ENCODE measurements around the gene JMJD7.
A peak's percentile ranks its signal among the peaks of the same experiment; 100 is the strongest.

Gene JMJD7

GRCh38 chr15:41827880-41828806, at the start of gene JMJD7:
TSS of gene JMJD7 (plus strand) at chr15:41828092. CDS start at chr15:41828125, 33 bp downstream.
- peak; percentile 87 for DNase-seq

- no peak for DNase-seq
Measured at GRCh38 chr15:41778521-41778920, 49.4 kb upstream of the JMJD7 start.

- no peak for DNase-seq
Measured at GRCh38 chr15:41779662-41780157, 48.2 kb upstream of the JMJD7 start.

GRCh38 chr15:41780266-41780665, 47.6 kb upstream of the JMJD7 start:
- no peak for DNase-seq

- DNase-seq, result no peak
Measured at GRCh38 chr15:41780727-41781126, 47.2 kb upstream of the JMJD7 start.

GRCh38 chr15:41782371-41783282, 45.3 kb upstream of the JMJD7 start:
- DNase-seq, result no peak

- DNase-seq, result no peak
Measured at GRCh38 chr15:41783296-41783695, 44.6 kb upstream of the JMJD7 start.

GRCh38 chr15:41788262-41788661, 39.6 kb upstream of the JMJD7 start:
- no peak for DNase-seq

GRCh38 chr15:41789236-41789635, 38.7 kb upstream of the JMJD7 start:
- no peak for DNase-seq

GRCh38 chr15:41789662-41790061, 38.2 kb upstream of the JMJD7 start:
- no peak for DNase-seq

- DNase-seq, result no peak
Measured at GRCh38 chr15:41790169-41790568, 37.7 kb upstream of the JMJD7 start.

- no peak for DNase-seq
Measured at GRCh38 chr15:41790756-41791546, 36.9 kb upstream of the JMJD7 start.

GRCh38 chr15:41791547-41791937, 36.4 kb upstream of the JMJD7 start:
- no peak for DNase-seq

GRCh38 chr15:41792000-41792637, 35.8 kb upstream of the JMJD7 start:
- DNase-seq, result no peak

GRCh38 chr15:41794081-41794480, 33.8 kb upstream of the JMJD7 start:
- no peak for DNase-seq

GRCh38 chr15:41795996-41796856, 31.7 kb upstream of the JMJD7 start:
- no peak for DNase-seq

GRCh38 chr15:41797201-41797944, 30.5 kb upstream of the JMJD7 start:
- no peak for DNase-seq

- no peak for DNase-seq
Measured at GRCh38 chr15:41798607-41799487, 29.0 kb upstream of the JMJD7 start.

GRCh38 chr15:41799488-41799805, 28.4 kb upstream of the JMJD7 start:
- DNase-seq, result no peak

Data from T1000 (cell line).